NB4 (cell line): ENCODE measurements around the gene SLC31A1.

Source experiments
- CTCF ChIP-seq: IDR thresholded peaks from one replicate; pipeline ENCODE4 v1.5.1; 2012; ENCODE audit warnings: low read depth, low read length
- MAX ChIP-seq: IDR thresholded peaks from 2 replicates; pipeline ENCODE4 v1.6.1; 2011; ENCODE audit warnings: low read depth, low read length
- MYC ChIP-seq: IDR thresholded peaks from 2 replicates; pipeline ENCODE4 v1.6.1; 2011; ENCODE audit warnings: low read depth, low read length

- TF ChIP-seq CTCF (no peak), MYC (no peak), MAX (no peak)
These were observed 67.7 kb downstream of the SLC31A1 start for GRCh38 chr9:113289091-113289490.
